Fibroblast of the aortic adventitia (primary cell): ENCODE measurements around the gene NEU3. TPM values are rescaled to one million over a fixed set of nuclear protein-coding genes. Genes with fewer than 3 reads are reported as not detected.

Source experiments
- DNase-seq: peaks from one replicate; pipeline ENCODE4 v3.0.0-alpha.2; 2010; ENCODE audit warnings: low read depth
- H3K4me3 ChIP-seq: 2 replicates; pipeline ENCODE4 v1.5.1; 2011; ENCODE audit warnings: low read depth, mild to moderate bottlenecking, control low read depth, low read length, moderate library complexity
- CTCF ChIP-seq: IDR thresholded peaks from 2 replicates; pipeline ENCODE4 v1.5.1; 2011; ENCODE audit warnings: mild to moderate bottlenecking, low read length, control low read depth, inconsistent platforms; ENCODE audit not compliant: insufficient read depth
- total RNA-seq: library from RNA; depleted of rRNA; stranded (reverse); fragments of >200 nt; gene quantifications from 2 replicates; pipeline ENCODE4 v1.2.3, GENCODE V29; 2012; ENCODE audit warnings: low replicate concordance

NEU3 gene
- total RNA-seq, 1 donor = 5.2 TPM

- TF ChIP-seq CTCF = no peak
- H3K4me3 ChIP-seq = no peak overlapping the region
- no peak for DNase-seq
These were observed 61.8 kb downstream of the NEU3 start for GRCh38 chr11:75050516-75050915.

- DNase-seq = no peak
- TF ChIP-seq CTCF = no peak
- H3K4me3 ChIP-seq = no peak overlapping the region
These were observed 62.3 kb downstream of the NEU3 start for GRCh38 chr11:75051043-75051442.

- no peak for TF ChIP-seq CTCF
- H3K4me3 ChIP-seq = no peak overlapping the region
- DNase-seq = no peak
These were observed 63.7 kb downstream of the NEU3 start for GRCh38 chr11:75052457-75052856.

- H3K4me3 ChIP-seq = no peak overlapping the region
- no peak for DNase-seq
- no peak for TF ChIP-seq CTCF
These were observed 66.8 kb downstream of the NEU3 start for GRCh38 chr11:75055511-75055910.

- TF ChIP-seq CTCF = no peak
- DNase-seq = no peak
- no peak overlapping the region for H3K4me3 ChIP-seq
These were observed 68.1 kb downstream of the NEU3 start for GRCh38 chr11:75056814-75057213.

- DNase-seq = no peak
- TF ChIP-seq CTCF = no peak
- no peak overlapping the region for H3K4me3 ChIP-seq
These were observed 70.6 kb downstream of the NEU3 start for GRCh38 chr11:75059299-75059698.

- DNase-seq = no peak
- TF ChIP-seq CTCF = no peak
- no peak overlapping the region for H3K4me3 ChIP-seq
These were observed 75.1 kb downstream of the NEU3 start for GRCh38 chr11:75063741-75064314.
